IgD-negative memory B cell (primary cell): ENCODE data around the gene TK1. TPM values are rescaled to one million over a fixed set of nuclear protein-coding genes. Genes with fewer than 3 reads are reported as not detected.
A peak's percentile ranks its signal among the peaks of the same experiment; 100 is the strongest.

Source experiments
- H3K27ac Mint-ChIP-seq, 3 donors: one replicate each; pipeline ENCODE4 v1.8.0; 2020 to 2022; ENCODE audit warnings: mild to moderate bottlenecking in 3 of 3, mixed read lengths in 3 of 3, moderate library complexity in 1 of 3
- H3K27me3 Mint-ChIP-seq: one replicate; pipeline ENCODE4 v1.8.0; 2021; ENCODE audit warnings: mixed read lengths
- H3K36me3 Mint-ChIP-seq: one replicate; pipeline ENCODE4 v1.8.0; 2020; ENCODE audit warnings: mild to moderate bottlenecking, mixed read lengths
- H3K4me1 Mint-ChIP-seq, 3 donors: one replicate each; pipeline ENCODE4 v1.8.0; 2020 to 2022; ENCODE audit warnings: mixed read lengths in 3 of 3, mild to moderate bottlenecking in 1 of 3
- H3K4me3 Mint-ChIP-seq, 4 donors: one replicate each; pipeline ENCODE4 v1.8.0; 2020 to 2022; ENCODE audit warnings: mild to moderate bottlenecking in 4 of 4, mixed read lengths in 4 of 4, moderate library complexity in 3 of 4
- H3K9me3 Mint-ChIP-seq, 3 donors: one replicate each; pipeline ENCODE4 v1.8.0; 2020 to 2021; ENCODE audit warnings: mixed read lengths in 3 of 3, mild to moderate bottlenecking in 1 of 3
- polyA plus RNA-seq: library from polyadenylated mRNA; unstranded; fragments of 300-500 nt; fragmentation: Illumina TruSeq; gene quantifications from one replicate; pipeline ENCODE4 v1.2.3, GENCODE V29; 2021

TK1 gene
- polyA plus RNA-seq, 1 donor from 2014 or later: 7.0 TPM

GRCh38 chr17:78124836-78125137 is 62.1 kb downstream of the TK1 start:
- H3K4me3 Mint-ChIP-seq: peak overlapping the region; percentile 44 to 90 (median 52)
- no peaks in the 10 kb centered on the region for H3K36me3 Mint-ChIP-seq
- peaks cover 20 to 41% (median 38%) of the 10 kb centered on the region in 3 donors for H3K4me1 Mint-ChIP-seq

More at GRCh38 chr17:78124836-78125137, 62.1 kb downstream of the TK1 start:
- Mint-ChIP-seq H3K9me3 (no peaks in the 10 kb centered on the region), H3K27ac (peak overlapping the region in 2 of 3 donors; percentile 82 to 100), H3K27me3 (no peaks in the 10 kb centered on the region)

Other genes starting within 250 kb of the TK1 start
- 3.0 TPM for gene TNRC6C, start 228.3 kb downstream of the TK1 start, polyA plus RNA-seq
- 212 TPM for gene TMC6, start 58.3 kb downstream of the TK1 start, polyA plus RNA-seq
- 97.5 TPM for gene TMC8, start 56.3 kb downstream of the TK1 start, polyA plus RNA-seq
- not detected for gene C17orf99, start 40.7 kb downstream of the TK1 start, polyA plus RNA-seq
- 633 TPM for gene SYNGR2, start 18.5 kb downstream of the TK1 start, polyA plus RNA-seq
- gene AFMID, start 310 bp upstream of the TK1 start, polyA plus RNA-seq: 21.3 TPM
- gene BIRC5, start 27.2 kb upstream of the TK1 start, polyA plus RNA-seq: 0.25 TPM
- gene TMEM235, start 44.6 kb upstream of the TK1 start, polyA plus RNA-seq: not detected
- 17.3 TPM for gene SOCS3, start 173.0 kb upstream of the TK1 start, polyA plus RNA-seq
- 49.7 TPM for gene PGS1, start 191.6 kb upstream of the TK1 start, polyA plus RNA-seq